Measurements from ENCODE around the gene RAB11A. TPM values are rescaled to one million over a fixed set of nuclear protein-coding genes. Genes with fewer than 3 reads are reported as not detected.

Gene RAB11A
- total RNA-seq (100 to 1,000 TPM; 219 to 437 (median 352) TPM), polyA plus RNA-seq (100 to 1,000 TPM in 2 of 3 donors, 10 to 100 TPM in 1; 45.7 to 705 (median 167) TPM)
- long read RNA-seq, donor 1, full-length matches to known transcripts = 130 of 175 reads
- long read RNA-seq, donor 1, partial matches to known transcripts = 15 of 175 reads
- long read RNA-seq, donor 1, other reads (novel, unspliced or antisense) = 30 of 175 reads
- long read RNA-seq, donor 2, full-length matches to known transcripts = 92 of 132 reads
- long read RNA-seq, donor 2, partial matches to known transcripts = 20 of 132 reads
- long read RNA-seq, donor 2, other reads (novel, unspliced or antisense) = 20 of 132 reads
- long read RNA-seq, donor 3, full-length matches to known transcripts = 100 of 138 reads
- long read RNA-seq, donor 3, partial matches to known transcripts = 25 of 138 reads
- long read RNA-seq, donor 3, other reads (novel, unspliced or antisense) = 13 of 138 reads
- long read RNA-seq, donor 4, full-length matches to known transcripts = 105 of 121 reads
- long read RNA-seq, donor 4, partial matches to known transcripts = 5 of 121 reads
- long read RNA-seq, donor 4, other reads (novel, unspliced or antisense) = 11 of 121 reads
- long read RNA-seq, donor 5, full-length matches to known transcripts = 360 of 383 reads
- long read RNA-seq, donor 5, partial matches to known transcripts = 2 of 383 reads
- long read RNA-seq, donor 5, other reads (novel, unspliced or antisense) = 21 of 383 reads
- long read RNA-seq, donor 6, full-length matches to known transcripts = 42 of 54 reads
- long read RNA-seq, donor 6, partial matches to known transcripts = 2 of 54 reads
- long read RNA-seq, donor 6, other reads (novel, unspliced or antisense) = 10 of 54 reads
- long read RNA-seq, donor 7, full-length matches to known transcripts = 49 of 64 reads
- long read RNA-seq, donor 7, partial matches to known transcripts = 5 of 64 reads
- long read RNA-seq, donor 7, other reads (novel, unspliced or antisense) = 10 of 64 reads
- long read RNA-seq, donor 8, full-length matches to known transcripts = 114 of 169 reads
- long read RNA-seq, donor 8, partial matches to known transcripts = 20 of 169 reads
- long read RNA-seq, donor 8, other reads (novel, unspliced or antisense) = 35 of 169 reads
- long read RNA-seq, donor 9, full-length matches to known transcripts = 77 of 154 reads
- long read RNA-seq, donor 9, partial matches to known transcripts = 50 of 154 reads
- long read RNA-seq, donor 9, other reads (novel, unspliced or antisense) = 27 of 154 reads
- long read RNA-seq, donor 10, full-length matches to known transcripts = 41 of 52 reads
- long read RNA-seq, donor 10, partial matches to known transcripts = 5 of 52 reads
- long read RNA-seq, donor 10, other reads (novel, unspliced or antisense) = 6 of 52 reads

- 0 to 1% (median 0%) methylated on average over 34 to 62 of the region's 62 CpGs for WGBS, 4 donors
Observed at GRCh38 chr15:65869126-65869953, at the start of gene RAB11A. RAB11A (plus strand) TSS chr15:65869491; CDS start chr15:65869586, 95 bp downstream.

DNA sequence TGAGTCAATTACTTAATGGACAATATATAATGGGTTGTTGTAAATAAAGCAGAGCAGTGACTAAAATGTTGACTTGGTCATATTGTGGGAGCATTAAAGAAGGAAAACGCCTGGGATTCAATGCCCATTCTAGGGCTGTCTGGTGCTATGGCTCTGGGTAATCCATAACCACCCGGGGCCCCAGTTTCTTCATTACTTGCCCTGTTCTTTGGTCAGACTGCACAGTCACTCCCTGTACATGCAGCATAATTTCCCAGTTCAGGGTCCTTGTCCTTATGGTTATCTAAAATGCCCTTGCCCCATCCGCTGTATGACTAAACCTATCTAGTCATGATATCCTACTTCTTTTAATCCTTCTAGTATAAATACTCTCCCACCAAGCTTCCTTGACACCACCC lies 49.7 kb upstream of the RAB11A start:
- TF ChIP-seq, protein P1, sequence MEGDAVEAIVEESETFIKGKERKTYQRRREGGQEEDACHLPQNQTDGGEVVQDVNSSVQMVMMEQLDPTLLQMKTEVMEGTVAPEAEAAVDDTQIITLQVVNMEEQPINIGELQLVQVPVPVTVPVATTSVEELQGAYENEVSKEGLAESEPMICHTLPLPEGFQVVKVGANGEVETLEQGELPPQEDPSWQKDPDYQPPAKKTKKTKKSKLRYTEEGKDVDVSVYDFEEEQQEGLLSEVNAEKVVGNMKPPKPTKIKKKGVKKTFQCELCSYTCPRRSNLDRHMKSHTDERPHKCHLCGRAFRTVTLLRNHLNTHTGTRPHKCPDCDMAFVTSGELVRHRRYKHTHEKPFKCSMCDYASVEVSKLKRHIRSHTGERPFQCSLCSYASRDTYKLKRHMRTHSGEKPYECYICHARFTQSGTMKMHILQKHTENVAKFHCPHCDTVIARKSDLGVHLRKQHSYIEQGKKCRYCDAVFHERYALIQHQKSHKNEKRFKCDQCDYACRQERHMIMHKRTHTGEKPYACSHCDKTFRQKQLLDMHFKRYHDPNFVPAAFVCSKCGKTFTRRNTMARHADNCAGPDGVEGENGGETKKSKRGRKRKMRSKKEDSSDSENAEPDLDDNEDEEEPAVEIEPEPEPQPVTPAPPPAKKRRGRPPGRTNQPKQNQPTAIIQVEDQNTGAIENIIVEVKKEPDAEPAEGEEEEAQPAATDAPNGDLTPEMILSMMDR (IDR thresholded peaks at IDR 0.05) = no peak
- no peak for TF ChIP-seq POLR2A (IDR thresholded peaks at IDR 0.05)
- Histone ChIP-seq H3K4me3 (no peak overlapping the region), H3K27ac (no peak overlapping the region), H3K9me3 (replicated peaks in 1 of 3) (no peaks in the 10 kb centered on the region), H3K27me3 (no peaks in the 10 kb centered on the region), H3K4me1 (replicated peaks in 1 of 2) (peaks cover 0 to 20% of the 10 kb centered on the region in 2 donors), H3K36me3 (replicated peaks in 1 of 2) (no peaks in the 10 kb centered on the region)
- intact Hi-C loops (cut with DNase I) = no loop called here
- WGBS, 4 donors = 58 to 67% (median 65%) methylated on average over 3 of the region's 3 CpGs
- DNase-seq = peak in 4 of 7 donors; percentile 18 to 44 (median 40)

More at GRCh38 chr15:65869126-65869953, at the start of gene RAB11A:
- no peaks in the 10 kb centered on the region for H3K27me3 ChIP-seq
- peak within 1 kb of the TSS; percentile 82 to 97 (median 93) for H3K27ac ChIP-seq
- DNase-seq = peak; percentile 94 to 97 (median 96)
- peaks cover 10 to 30% of the 10 kb centered on the region in 2 donors for H3K4me1 ChIP-seq (replicated peaks in 1 of 2)
- H3K9me3 ChIP-seq (replicated peaks in 1 of 3) = no peaks in the 10 kb centered on the region
- H3K4me3 ChIP-seq = peak within 1 kb of the TSS; percentile 28 to 97 (median 87)
- no peaks in the 10 kb centered on the region for H3K36me3 ChIP-seq (replicated peaks in 1 of 2)
- peak; percentile 85 to 94 for TF ChIP-seq POLR2A (IDR thresholded peaks at IDR 0.05)
- TF ChIP-seq, protein P1 (IDR thresholded peaks at IDR 0.05) = peak in 3 of 6 experiments; percentile 21 to 41 (median 26)
- intact Hi-C loops (cut with DNase I) = no loop called here

DNA sequence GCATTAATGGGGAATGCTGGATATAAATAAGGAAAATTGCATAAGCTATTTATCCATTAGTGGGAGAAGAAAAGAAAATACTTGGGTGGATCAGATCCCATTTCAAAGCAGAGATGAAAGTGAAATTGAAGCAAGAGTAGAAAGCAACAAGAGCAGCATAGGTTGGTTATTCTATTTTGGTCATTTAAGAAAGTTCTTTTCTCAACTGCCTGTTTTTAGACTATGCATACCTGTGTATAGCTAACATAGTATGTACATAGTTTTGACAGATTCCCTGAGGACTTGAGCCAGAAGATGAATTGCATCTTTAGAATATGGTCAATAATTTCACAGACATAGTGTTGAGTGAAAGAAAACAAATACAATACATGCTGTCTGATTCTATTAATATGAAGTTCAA lies 48.2 kb upstream of the RAB11A start:
- H3K27ac ChIP-seq = no peak overlapping the region
- intact Hi-C loops (cut with DNase I) = no loop called here

More for the DNA sequence above, 48.2 kb upstream of the RAB11A start:
- Histone ChIP-seq H3K36me3 (replicated peaks in 1 of 2) (no peaks in the 10 kb centered on the region), H3K4me3 (no peak overlapping the region), H3K27me3 (no peaks in the 10 kb centered on the region), H3K4me1 (replicated peaks in 1 of 2) (peaks cover 0 to 28% of the 10 kb centered on the region in 2 donors), H3K9me3 (replicated peaks in 1 of 3) (no peaks in the 10 kb centered on the region)
- DNase-seq = no peak
- TF ChIP-seq, protein P1 (IDR thresholded peaks at IDR 0.05) = no peak
- no peak for TF ChIP-seq POLR2A (IDR thresholded peaks at IDR 0.05)

All from adrenal gland (tissue), 19 donors.